IMR-90 (cell line): ENCODE data around the gene COTL1.

Experiments
- CTCF ChIP-seq: conservative IDR thresholded peaks from 2 replicates; pipeline ENCODE4 v1.5.1; 2012; ENCODE audit warnings: mild to moderate bottlenecking, low read depth, low read length, improper control_type of control experiment
- ELK1 ChIP-seq: fragments of 150-350 bp; IDR thresholded peaks from 2 replicates; pipeline ENCODE4 v1.6.1; 2016; ENCODE audit warnings: low read depth, mild to moderate bottlenecking, low read length, moderate library complexity, borderline replicate concordance
- MXI1 ChIP-seq: IDR thresholded peaks from 2 replicates; pipeline ENCODE4 v1.6.1; 2012; ENCODE audit warnings: low read depth, mild to moderate bottlenecking, low read length, moderate library complexity, borderline replicate concordance
- POLR2A ChIP-seq: IDR thresholded peaks from 2 replicates; pipeline ENCODE4 v1.6.1; 2012; ENCODE audit warnings: mild to moderate bottlenecking, low read depth, low read length
- RAD21 ChIP-seq: IDR thresholded peaks from 2 replicates; pipeline ENCODE4 v1.6.1; 2012; ENCODE audit warnings: low read length, improper control_type of control experiment
- RFX5 ChIP-seq: IDR thresholded peaks from 2 replicates; pipeline ENCODE4 v1.8.0; 2012; ENCODE audit warnings: low read depth, mild to moderate bottlenecking, low read length, moderate library complexity
- USF2 ChIP-seq: fragments of 150-350 bp; IDR thresholded peaks from 2 replicates; pipeline ENCODE4 v1.6.1; 2017; ENCODE audit warnings: mild to moderate bottlenecking, antibody characterized with exemption, low read length, low read depth

GRCh38 chr16:84608282-84608681 lies 9.6 kb downstream of the COTL1 start:
- TF ChIP-seq RFX5 (no peak), CTCF (no peak), POLR2A (no peak), ELK1 (no peak), MXI1 (no peak), RAD21 (no peak), USF2 (no peak)
